HG03103 (cell line): ENCODE measurements around the gene SP1.
"Not testable (repeated sequence)": the region's sequence is repeated elsewhere in the genome, so short reads cannot be mapped to it uniquely, and the experiment has no call there.

Source experiments
- ATAC-seq: cut with Tn5 transposase; IDR thresholded peaks from one replicate; pipeline ENCODE4 v1.9.1; 2021; ENCODE audit warnings: low read depth; ENCODE audit not compliant: unreplicated experiment

The SP1 gene

GRCh38 chr12:53410951-53411350, 31.0 kb downstream of the SP1 start:
- ATAC-seq, result no peak

DNA sequence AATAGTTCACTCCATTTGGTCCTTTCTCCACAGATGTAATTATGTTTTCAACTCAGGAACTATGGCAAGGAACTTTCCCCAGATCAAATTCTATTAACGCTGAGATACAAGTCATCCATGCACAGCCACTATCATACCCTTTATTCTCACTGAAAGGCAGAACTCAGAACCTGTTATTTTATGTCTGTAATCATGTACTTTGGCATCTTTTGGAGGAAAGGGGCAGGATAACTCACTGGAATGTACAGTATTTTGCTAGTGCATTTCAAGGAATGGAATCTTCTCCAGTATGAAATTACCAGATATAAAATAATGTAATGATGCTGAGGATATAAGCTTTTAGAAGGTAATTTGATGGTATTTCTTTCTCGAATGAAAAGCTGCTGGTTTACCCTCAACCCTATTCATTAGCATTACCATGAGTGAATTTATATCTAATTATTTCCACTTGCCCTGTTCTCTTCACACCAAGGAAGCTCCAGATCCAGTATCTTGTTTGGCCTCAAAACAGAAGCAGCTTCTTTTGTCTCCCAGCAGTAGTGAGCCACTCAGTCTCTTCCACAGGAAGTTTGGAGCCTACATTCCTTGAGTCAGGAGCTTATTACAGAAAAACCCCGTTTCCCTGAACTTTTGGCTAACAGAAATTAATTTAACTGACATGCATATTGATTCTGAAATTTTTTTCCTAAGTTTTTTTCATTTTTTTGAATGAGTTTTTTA, 33.7 kb downstream of the SP1 start:
- no peak for ATAC-seq

DNA sequence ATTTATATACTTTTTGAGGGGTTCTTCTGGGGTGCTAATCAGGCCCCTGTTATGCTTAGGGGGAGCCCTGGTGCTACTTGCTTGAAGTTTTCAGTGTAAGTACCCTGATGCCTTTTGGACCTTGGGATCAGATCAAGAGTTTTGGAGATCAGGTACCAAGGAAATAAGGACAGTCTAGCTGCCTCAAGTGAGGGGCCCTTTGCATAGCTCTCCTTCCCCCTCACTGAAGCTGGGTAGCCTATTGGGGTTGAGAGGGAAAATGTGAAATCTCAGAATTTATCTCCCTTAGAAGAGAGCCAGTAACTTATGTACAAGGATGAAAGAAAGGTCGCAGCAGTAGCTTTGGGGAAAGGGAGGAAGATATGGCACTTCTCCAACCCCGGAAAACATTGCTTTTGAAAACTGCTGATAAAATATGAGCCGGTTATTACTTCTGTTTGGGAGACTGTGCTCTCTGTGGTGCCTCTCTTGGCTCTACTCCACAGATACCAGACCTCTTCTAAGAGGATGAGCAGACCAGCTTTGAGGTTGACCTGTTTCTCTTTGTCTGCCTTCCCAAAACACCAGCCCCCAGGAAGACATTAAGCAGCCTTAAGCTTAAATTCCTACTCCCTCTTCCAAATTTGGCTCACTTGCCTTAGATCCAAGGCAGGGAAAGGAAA, 34.9 kb downstream of the SP1 start:
- no peak for ATAC-seq

- ATAC-seq, result not testable (repeated sequence)
Observed at GRCh38 chr12:53415752-53416389, 35.9 kb downstream of the SP1 start.

DNA sequence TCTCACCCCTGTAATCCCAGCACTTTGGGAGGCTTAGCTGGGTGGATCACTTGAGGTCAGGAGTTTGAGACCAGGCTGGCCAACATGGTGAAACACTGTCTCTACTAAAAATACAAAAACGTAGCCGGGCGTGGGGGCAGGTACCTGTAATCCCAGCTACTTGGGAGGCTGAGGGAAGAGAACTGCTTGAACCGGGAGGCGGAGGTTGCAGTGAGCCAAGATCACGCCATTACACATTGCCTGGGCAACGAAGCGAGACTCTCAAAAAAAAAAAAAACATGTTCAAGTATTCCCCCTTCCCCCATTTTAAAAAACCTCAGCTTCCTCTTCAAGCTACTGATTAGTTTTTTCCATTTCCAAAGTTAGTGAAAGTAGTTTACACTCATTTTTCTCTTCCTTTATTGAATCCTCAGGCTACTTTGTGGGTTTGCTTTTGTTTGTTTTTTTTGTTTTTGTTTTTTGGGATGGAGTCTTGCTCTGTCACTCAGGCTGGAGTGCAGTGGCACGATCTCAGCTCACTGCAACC, 37.4 kb downstream of the SP1 start:
- not testable (repeated sequence) for ATAC-seq

GRCh38 chr12:53418221-53418620, 38.2 kb downstream of the SP1 start:
- no peak for ATAC-seq

- no peak for ATAC-seq
Observed at GRCh38 chr12:53419756-53420155, 39.8 kb downstream of the SP1 start.

DNA sequence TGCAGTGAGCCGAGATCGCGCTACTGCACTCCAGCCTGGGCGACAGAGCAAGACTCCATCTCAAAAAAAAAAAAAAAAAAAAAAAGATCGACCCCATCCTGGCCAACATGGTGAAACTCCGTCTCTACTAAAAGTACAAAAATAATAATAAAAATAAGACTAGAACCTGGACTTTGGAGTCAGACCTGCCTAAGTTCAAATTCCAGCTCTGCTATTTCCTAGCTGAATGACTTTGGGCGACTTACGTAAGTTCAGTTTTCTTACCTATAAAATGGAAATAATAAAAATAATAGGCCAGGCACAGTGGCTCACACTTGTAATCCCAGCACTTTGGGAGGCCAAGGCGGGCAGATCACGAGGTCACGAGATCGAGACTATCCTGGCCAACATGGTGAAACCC, 42.3 kb downstream of the SP1 start:
- ATAC-seq, result not testable (repeated sequence)

- ATAC-seq, result no peak
Observed at GRCh38 chr12:53423597-53423996, 43.6 kb downstream of the SP1 start, which contains the start of gene AMHR2. Gene AMHR2, plus strand, starts transcription at chr12:53423855. Its CDS starts 80 bp downstream, at chr12:53423935.

DNA sequence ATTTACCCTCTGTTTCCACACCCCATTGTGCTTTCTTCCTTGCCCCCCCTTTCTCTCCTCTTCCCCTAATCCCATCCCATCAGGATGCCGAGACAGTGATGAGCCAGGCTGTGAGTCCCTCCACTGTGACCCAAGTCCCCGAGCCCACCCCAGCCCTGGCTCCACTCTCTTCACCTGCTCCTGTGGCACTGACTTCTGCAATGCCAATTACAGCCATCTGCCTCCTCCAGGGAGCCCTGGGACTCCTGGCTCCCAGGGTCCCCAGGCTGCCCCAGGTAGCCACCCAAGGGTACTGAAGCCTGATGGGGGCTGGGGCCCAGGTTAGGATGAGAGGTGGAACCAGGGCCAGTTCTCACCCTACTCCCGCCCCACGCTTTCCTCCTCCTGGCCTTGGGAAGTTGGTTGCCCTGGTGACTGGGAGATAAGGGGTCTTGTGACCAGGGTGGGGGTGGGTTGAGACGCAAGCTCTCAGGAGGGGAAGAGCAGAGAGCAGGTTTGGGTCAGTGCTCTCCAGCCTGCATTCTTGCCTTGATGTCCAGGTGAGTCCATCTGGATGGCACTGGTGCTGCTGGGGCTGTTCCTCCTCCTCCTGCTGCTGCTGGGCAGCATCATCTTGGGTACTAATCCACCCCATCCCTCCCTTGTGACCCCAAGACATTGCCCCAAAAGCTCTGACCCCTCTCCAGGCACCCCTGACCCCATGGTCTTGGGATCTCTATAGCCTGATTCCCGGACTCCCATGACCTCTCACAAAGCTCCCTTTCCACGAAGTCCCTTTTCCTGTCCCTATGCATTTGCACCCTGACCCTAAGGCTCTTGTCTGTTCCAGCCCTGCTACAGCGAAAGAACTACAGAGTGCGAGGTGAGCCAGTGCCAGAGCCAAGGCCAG, 44.9 kb downstream of the SP1 start:
- no peak for ATAC-seq

DNA sequence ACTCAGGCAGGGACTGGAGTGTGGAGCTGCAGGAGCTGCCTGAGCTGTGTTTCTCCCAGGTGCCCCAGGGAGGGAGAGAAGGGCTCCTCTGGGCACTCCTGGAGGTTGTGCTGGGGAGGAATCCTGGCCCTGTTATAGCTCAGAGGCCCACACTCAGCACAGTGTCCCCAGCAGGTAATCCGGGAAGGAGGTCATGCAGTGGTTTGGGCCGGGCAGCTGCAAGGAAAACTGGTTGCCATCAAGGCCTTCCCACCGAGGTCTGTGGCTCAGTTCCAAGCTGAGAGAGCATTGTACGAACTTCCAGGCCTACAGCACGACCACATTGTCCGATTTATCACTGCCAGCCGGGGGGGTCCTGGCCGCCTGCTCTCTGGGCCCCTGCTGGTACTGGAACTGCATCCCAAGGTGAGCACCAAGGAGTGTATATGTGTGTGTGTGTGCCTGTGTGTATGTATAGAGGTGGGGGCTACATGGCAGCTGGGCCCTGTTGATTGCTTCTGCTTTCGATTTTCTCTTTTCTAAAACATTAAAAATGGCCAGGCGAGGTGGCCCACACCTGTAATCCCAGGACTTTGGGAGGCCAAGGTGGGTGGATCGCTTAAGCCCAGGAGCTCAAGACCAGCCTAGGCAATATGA, 45.7 kb downstream of the SP1 start:
- no peak for ATAC-seq

DNA sequence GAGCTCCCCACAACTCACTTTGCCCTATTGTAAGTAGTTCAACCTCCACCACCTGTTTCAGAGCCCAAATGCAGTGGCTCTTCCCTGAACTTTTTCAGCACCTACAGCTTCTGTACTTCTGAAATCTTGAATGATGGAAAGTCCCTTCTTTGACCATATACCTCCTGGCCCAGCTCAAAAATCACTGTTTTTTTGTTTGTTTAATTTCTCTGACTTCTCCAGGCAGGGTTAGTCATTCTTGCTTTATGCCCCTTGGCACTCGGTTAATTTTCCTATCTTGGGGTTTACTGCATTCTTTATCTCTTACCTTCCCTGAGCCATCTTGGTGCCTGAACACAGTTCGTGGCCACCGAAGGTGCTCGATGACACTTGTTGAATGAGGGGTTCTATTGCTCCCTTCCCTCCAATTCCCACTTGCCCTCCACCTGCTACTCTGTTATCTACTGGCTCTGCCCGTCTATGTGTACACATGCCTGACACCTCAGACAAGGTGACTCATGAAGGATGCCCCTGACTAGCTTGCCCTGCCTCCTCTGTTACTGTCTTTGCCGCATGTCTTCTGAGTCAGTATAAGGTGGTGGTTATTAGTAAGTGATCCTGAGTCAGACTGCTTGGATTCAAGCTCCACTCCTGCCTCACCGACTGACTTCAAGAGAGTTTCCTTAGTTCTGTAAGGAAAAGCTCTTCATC, 48.1 kb downstream of the SP1 start:
- ATAC-seq, result no peak

DNA sequence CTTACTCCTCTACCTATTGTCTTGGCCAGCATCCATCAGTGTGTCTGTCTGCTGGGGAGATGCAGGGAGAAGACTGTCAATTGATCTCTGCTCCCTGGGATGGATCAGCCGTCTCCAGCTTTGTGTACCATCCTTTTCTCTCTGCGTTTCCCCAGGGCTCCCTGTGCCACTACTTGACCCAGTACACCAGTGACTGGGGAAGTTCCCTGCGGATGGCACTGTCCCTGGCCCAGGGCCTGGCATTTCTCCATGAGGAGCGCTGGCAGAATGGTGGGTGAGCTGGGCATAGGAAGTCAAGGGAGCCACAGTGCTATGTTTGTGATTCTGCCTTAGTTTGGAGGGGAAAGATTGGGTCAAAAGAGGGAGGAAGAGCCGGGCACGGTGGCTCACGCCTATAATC, 48.8 kb downstream of the SP1 start:
- no peak for ATAC-seq

DNA sequence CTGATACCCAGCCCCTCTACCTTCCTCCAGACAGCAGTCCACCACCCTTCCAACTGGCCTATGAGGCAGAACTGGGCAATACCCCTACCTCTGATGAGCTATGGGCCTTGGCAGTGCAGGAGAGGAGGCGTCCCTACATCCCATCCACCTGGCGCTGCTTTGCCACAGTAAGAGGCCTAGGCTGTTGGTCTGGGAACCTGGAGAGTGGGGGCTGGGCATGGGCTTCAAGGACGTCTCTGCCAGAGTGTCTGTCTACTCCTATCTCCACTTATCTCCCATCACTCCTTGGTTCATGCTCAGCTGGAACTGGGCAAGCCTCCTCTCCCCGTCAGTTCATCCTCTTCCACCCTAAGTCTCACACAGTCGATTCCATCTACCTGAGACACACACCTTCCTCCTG, 50.1 kb downstream of the SP1 start:
- ATAC-seq, result no peak

- ATAC-seq, result no peak
Observed at GRCh38 chr12:53431187-53431586, 51.2 kb downstream of the SP1 start.

DNA sequence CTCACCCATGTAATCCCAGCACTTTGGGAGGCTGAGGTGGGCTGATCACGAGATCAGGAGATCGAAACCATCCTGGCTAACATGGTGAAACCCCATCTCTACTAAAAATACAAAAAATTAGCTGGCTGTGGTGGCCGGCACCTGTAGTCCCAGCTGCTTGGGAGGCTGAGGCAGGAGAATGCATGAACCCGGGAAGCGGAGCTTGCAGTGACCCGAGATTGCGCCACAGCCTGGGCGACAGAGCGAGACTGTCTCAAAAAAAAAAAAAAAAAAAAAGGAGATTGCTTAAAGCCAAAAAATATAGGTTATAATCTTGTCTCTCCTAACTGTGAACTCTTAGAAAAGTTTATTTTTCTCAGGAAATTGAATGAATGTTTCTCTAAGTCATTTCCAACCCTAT, 55.4 kb downstream of the SP1 start:
- not testable (repeated sequence) for ATAC-seq

GRCh38 chr12:53439582-53439981, 59.6 kb downstream of the SP1 start:
- ATAC-seq, result not testable (repeated sequence)

GRCh38 chr12:53441040-53441833, 61.3 kb downstream of the SP1 start, which contains the start of gene PRR13:
Gene PRR13, plus strand, starts transcription at chr12:53441734. Its CDS starts 981 bp downstream, at chr12:53442715.
- peak; percentile 99 for ATAC-seq

GRCh38 chr12:53443955-53444354, 64.0 kb downstream of the SP1 start:
- ATAC-seq, result no peak
